H9 (cell line): ENCODE measurements around the gene VIPR2. TPM values are rescaled to one million over a fixed set of nuclear protein-coding genes. Genes with fewer than 3 reads are reported as not detected.
A peak's percentile ranks its signal among the peaks of the same experiment; 100 is the strongest.
"Not testable (repeated sequence)": the region's sequence is repeated elsewhere in the genome, so short reads cannot be mapped to it uniquely, and the experiment has no call there.

ENCODE experiments used
- DNase-seq: peaks from one replicate; pipeline ENCODE4 v3.0.0-alpha.2; 2017
- H2AFZ ChIP-seq: one replicate; pipeline ENCODE4 v1.6.1; 2013; ENCODE audit warnings: mild to moderate bottlenecking, low read length, control low read depth, moderate library complexity
- H2AK5ac ChIP-seq: 2 replicates; pipeline ENCODE4 v1.6.1; 2013; ENCODE audit warnings: low read length, control low read depth, mixed read lengths; ENCODE audit not compliant: insufficient read length
- H2BK120ac ChIP-seq: one replicate; pipeline ENCODE4 v1.6.1; 2013; ENCODE audit warnings: low read depth, mild to moderate bottlenecking, low read length, control low read depth, inconsistent platforms; ENCODE audit not compliant: poor library complexity, severe bottlenecking
- H2BK12ac ChIP-seq: 2 replicates; pipeline ENCODE4 v1.6.1; 2013; ENCODE audit warnings: low read length, control low read depth, mixed read lengths, low read depth; ENCODE audit not compliant: insufficient read length
- H2BK15ac ChIP-seq: 2 replicates; pipeline ENCODE4 v1.6.1; 2013; ENCODE audit warnings: low read depth, low read length, control low read depth
- H2BK20ac ChIP-seq: one replicate; pipeline ENCODE4 v1.6.1; 2013; ENCODE audit warnings: low read depth, mild to moderate bottlenecking, low read length, control low read depth, inconsistent platforms; ENCODE audit not compliant: poor library complexity, severe bottlenecking
- H2BK5ac ChIP-seq: 2 replicates; pipeline ENCODE4 v1.6.1; 2013; ENCODE audit warnings: low read length, control low read depth, mixed read lengths; ENCODE audit not compliant: insufficient read length
- H3K14ac ChIP-seq: 2 replicates; pipeline ENCODE4 v1.6.1; 2013; ENCODE audit warnings: low read length, control low read depth; ENCODE audit not compliant: insufficient read depth
- H3K18ac ChIP-seq: 2 replicates; pipeline ENCODE4 v1.6.1; 2013; ENCODE audit warnings: low read depth, mild to moderate bottlenecking, mixed read lengths, low read length, control low read depth; ENCODE audit not compliant: insufficient read length
- H3K23ac ChIP-seq: 2 replicates; pipeline ENCODE4 v1.6.1; 2013; ENCODE audit warnings: low read length, control low read depth, mixed read lengths, low read depth; ENCODE audit not compliant: insufficient read length
- H3K23me2 ChIP-seq: 2 replicates; pipeline ENCODE4 v1.6.1; 2013; ENCODE audit warnings: low read depth, mild to moderate bottlenecking, mixed read lengths, low read length, control low read depth; ENCODE audit not compliant: insufficient read length, poor library complexity, severe bottlenecking
- H3K27ac ChIP-seq: 2 replicates; pipeline ENCODE4 v1.5.1; 2013; ENCODE audit warnings: low read length, control low read depth, mixed read lengths, low read depth; ENCODE audit not compliant: insufficient read length
- H3K27me3 ChIP-seq: 2 replicates; pipeline ENCODE4 v1.6.1; 2013; ENCODE audit warnings: low read length, control low read depth, inconsistent platforms; ENCODE audit not compliant: insufficient read depth
- H3K4ac ChIP-seq: 2 replicates; pipeline ENCODE4 v1.6.1; 2013; ENCODE audit warnings: low read depth, mild to moderate bottlenecking, control low read depth, inconsistent platforms, low read length, moderate library complexity
- H3K4me1 ChIP-seq: 2 replicates; pipeline ENCODE4 v1.6.1; 2013; ENCODE audit warnings: low read length, control low read depth, inconsistent platforms; ENCODE audit not compliant: insufficient read depth
- H3K4me2 ChIP-seq: 2 replicates; pipeline ENCODE4 v1.6.1; 2013; ENCODE audit warnings: low read length, control low read depth, mixed read lengths; ENCODE audit not compliant: insufficient read length, insufficient read depth
- H3K56ac ChIP-seq: 2 replicates; pipeline ENCODE4 v1.6.1; 2013; ENCODE audit warnings: low read depth, mild to moderate bottlenecking, mixed read lengths, low read length, control low read depth; ENCODE audit not compliant: insufficient read length
- H3K79me1 ChIP-seq: 2 replicates; pipeline ENCODE4 v1.6.1; 2013; ENCODE audit warnings: low read depth, mild to moderate bottlenecking, moderate library complexity, low read length, control low read depth, inconsistent platforms; ENCODE audit not compliant: insufficient read depth, poor library complexity, severe bottlenecking
- H3K79me2 ChIP-seq: 2 replicates; pipeline ENCODE4 v1.6.1; 2013; ENCODE audit warnings: low read length, control low read depth, inconsistent platforms; ENCODE audit not compliant: insufficient read depth
- H3K9ac ChIP-seq: 2 replicates; pipeline ENCODE4 v1.6.1; 2013; ENCODE audit warnings: low read length, control low read depth, mixed read lengths; ENCODE audit not compliant: insufficient read length; ENCODE audit errors: extremely low read depth
- H3K9me3 ChIP-seq: one replicate; pipeline ENCODE4 v1.6.1; 2013; ENCODE audit warnings: low read depth, low read length, inconsistent platforms; ENCODE audit not compliant: control insufficient read depth
- H3T11ph ChIP-seq: one replicate; pipeline ENCODE4 v1.6.1; 2013; ENCODE audit warnings: mild to moderate bottlenecking, low read length, control low read depth, inconsistent platforms
- H4K20me1 ChIP-seq: one replicate; pipeline ENCODE4 v1.6.1; 2013; ENCODE audit not compliant: control insufficient read depth, insufficient read length, insufficient read depth
- H4K5ac ChIP-seq: 2 replicates; pipeline ENCODE4 v1.6.1; 2013; ENCODE audit warnings: low read depth, mild to moderate bottlenecking, mixed read lengths, low read length, control low read depth; ENCODE audit not compliant: insufficient read length
- H4K8ac ChIP-seq: replicated peaks from 2 replicates; pipeline ENCODE4 v1.6.1; 2013; ENCODE audit warnings: low read length, control low read depth, mixed read lengths, low read depth; ENCODE audit not compliant: insufficient read length
- H4K91ac ChIP-seq: 2 replicates; pipeline ENCODE4 v1.6.1; 2013; ENCODE audit warnings: low read depth, mild to moderate bottlenecking, moderate library complexity, mixed read lengths, low read length, control low read depth; ENCODE audit not compliant: insufficient read length
- H3K27ac Mint-ChIP-seq, 3 experiments: 2 replicates in 2 of 3; 3 replicates in 1 of 3; pipeline ENCODE4 v1.8.0; 2020 to 2021; ENCODE audit warnings: mixed read lengths in 3 of 3, mild to moderate bottlenecking in 1 of 3, moderate library complexity in 1 of 3
- H3K27me3 Mint-ChIP-seq: 2 replicates; pipeline ENCODE4 v1.8.0; 2021; ENCODE audit warnings: low read depth, mild to moderate bottlenecking, moderate library complexity, mixed read lengths
- H3K36me3 Mint-ChIP-seq, 3 experiments: 2 replicates in 2 of 3; 3 replicates in 1 of 3; pipeline ENCODE4 v1.8.0; 2020 to 2021; ENCODE audit warnings: low read depth in 3 of 3, mixed read lengths in 3 of 3; ENCODE audit not compliant: insufficient read depth in 1 of 3
- H3K4me1 Mint-ChIP-seq, 2 experiments: 2 replicates each; pipeline ENCODE4 v1.8.0; 2020; ENCODE audit warnings: mixed read lengths in 2 of 2
- H3K4me3 Mint-ChIP-seq, 2 experiments: 2 replicates in 1 of 2; 3 replicates in 1 of 2; pipeline ENCODE4 v1.8.0; 2020 to 2021; ENCODE audit warnings: mild to moderate bottlenecking in 2 of 2, mixed read lengths in 2 of 2, moderate library complexity in 1 of 2
- H3K9me3 Mint-ChIP-seq, 2 experiments: 2 replicates in 1 of 2; 3 replicates in 1 of 2; pipeline ENCODE4 v1.8.0; 2020; ENCODE audit warnings: mild to moderate bottlenecking in 2 of 2, mixed read lengths in 2 of 2, moderate library complexity in 1 of 2
- CTCF ChIP-seq: fragments of 200-600 bp; sonication (generic); conservative IDR thresholded peaks from 3 replicates; pipeline ENCODE4 v1.8.0; 2021; ENCODE audit warnings: antibody characterized with exemption, mild to moderate bottlenecking
- WGBS: extraction: QIAGEN DNeasy Blood & Tissue Kit; methylation state at CpG from one replicate; pipeline ENCODE4 v1.1.7; 2013; ENCODE audit warnings: missing lambda C conversion rate, low lambda C conversion rate, mixed read lengths; ENCODE audit not compliant: insufficient read length; ENCODE audit errors: extremely low coverage; 5-methylcytosine and 5-hydroxymethylcytosine counted together
- total RNA-seq: library from RNA; stranded (reverse); gene quantifications from 2 replicates; pipeline ENCODE4 v1.2.1, GENCODE V29; 2021

Gene VIPR2
- total RNA-seq, 1 experiment from 2014 or later = 1.6 TPM

- H3K27me3 Mint-ChIP-seq = no peaks in the 10 kb centered on the region
- no peak overlapping the region for H3K4me3 Mint-ChIP-seq
- no peak overlapping the region for H2BK15ac ChIP-seq
Measured at GRCh38 chr7:159102681-159103381, 41.8 kb downstream of the VIPR2 start.

DNA sequence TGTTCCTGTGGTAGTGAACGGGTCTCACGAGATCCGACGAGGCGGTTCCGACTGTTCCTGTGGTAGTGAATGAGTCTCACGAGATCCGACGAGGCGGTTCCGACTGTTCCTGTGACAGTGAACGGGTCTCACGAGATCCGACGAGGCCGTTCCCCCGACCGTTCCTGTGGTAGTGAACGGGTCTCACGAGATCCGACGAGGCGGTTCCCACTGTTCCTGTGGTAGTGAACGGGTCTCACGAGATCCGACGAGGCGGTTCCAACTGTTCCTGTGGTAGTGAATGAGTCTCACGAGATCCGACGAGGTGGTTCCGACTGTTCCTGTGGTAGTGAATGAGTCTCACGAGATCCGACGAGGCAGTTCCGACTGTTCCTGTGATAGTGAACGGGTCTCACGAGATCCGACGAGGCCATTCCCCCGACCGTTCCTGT, 43.0 kb downstream of the VIPR2 start:
- H3K9ac ChIP-seq, H3K9me3 ChIP-seq, H2BK12ac ChIP-seq, H3K23ac ChIP-seq, H2BK5ac ChIP-seq, H3K79me2 ChIP-seq, H3K27me3 ChIP-seq, H3K56ac ChIP-seq, H3K27ac ChIP-seq, H3K4me3 Mint-ChIP-seq, H4K8ac ChIP-seq, H3K23me2 ChIP-seq, H3K4ac ChIP-seq, H3K27ac Mint-ChIP-seq, H3K79me1 ChIP-seq, H4K91ac ChIP-seq, H2BK15ac ChIP-seq, H3T11ph ChIP-seq, H3K18ac ChIP-seq, H3K27me3 Mint-ChIP-seq, H3K4me1 ChIP-seq, H2BK120ac ChIP-seq, H2AFZ ChIP-seq, H2AK5ac ChIP-seq, H3K4me2 ChIP-seq, H4K5ac ChIP-seq, H3K14ac ChIP-seq, H2BK20ac ChIP-seq, H4K20me1 ChIP-seq: not testable (repeated sequence)
- Mint-ChIP-seq H3K36me3 (peaks cover 13 to 21% (median 19%) of the 10 kb centered on the region in 3 experiments), H3K4me1 (peaks cover 7 to 16% of the 10 kb centered on the region in 2 experiments), H3K9me3 (peaks cover 10 to 16% of the 10 kb centered on the region in 2 experiments; a peak in 4 of 5 replicates)
- WGBS = no CpG with 5 or more reads among the region's 42 CpGs
- DNase-seq = peak; percentile 4

More at GRCh38 chr7:159102681-159103381, 41.8 kb downstream of the VIPR2 start:
- Histone ChIP-seq H4K5ac (no peak overlapping the region), H2BK20ac (no peak overlapping the region), H4K8ac (no peak overlapping the region), H3K4ac (no peak overlapping the region), H3K79me1 (no peaks in the 10 kb centered on the region), H3K27ac (no peak overlapping the region), H2BK5ac (no peak overlapping the region), H4K20me1 (no peaks in the 10 kb centered on the region), H3K27me3 (no peaks in the 10 kb centered on the region), H3K18ac (no peak overlapping the region), H2BK120ac (no peak overlapping the region), H4K91ac (no peak overlapping the region), H3K23ac (no peak overlapping the region), H2AK5ac (no peak overlapping the region), H3K4me2 (no peak overlapping the region), H3K4me1 (peaks cover 6% of the 10 kb centered on the region), H3K79me2 (no peaks in the 10 kb centered on the region), H3K9me3 (no peaks in the 10 kb centered on the region), H3K23me2 (no peaks in the 10 kb centered on the region), H3K56ac (no peak overlapping the region), H3K9ac (no peak overlapping the region), H2AFZ (no peak overlapping the region), H3K14ac (no peak overlapping the region), H2BK12ac (no peak overlapping the region), H3T11ph (no peak overlapping the region)
- no peak for DNase-seq
- no CpG with 5 or more reads among the region's 14 CpGs for WGBS
- H3K4me1 Mint-ChIP-seq = peaks cover 12 to 20% of the 10 kb centered on the region in 2 experiments
- peak overlapping the region in 1 of 3 experiments; percentile 18; a peak in 1 of 7 replicates for H3K27ac Mint-ChIP-seq
- H3K36me3 Mint-ChIP-seq = peaks cover 13 to 21% (median 19%) of the 10 kb centered on the region in 3 experiments
- TF ChIP-seq CTCF = no peak
- peaks cover 10 to 16% of the 10 kb centered on the region in 2 experiments; a peak in 4 of 5 replicates for H3K9me3 Mint-ChIP-seq
